GM18861 (cell line): ENCODE results near the gene PHF5A.

ENCODE experiments used
- ATAC-seq: cut with Tn5 transposase; IDR thresholded peaks from one replicate; pipeline ENCODE4 v1.9.1; 2021; ENCODE audit not compliant: unreplicated experiment

PHF5A gene

DNA sequence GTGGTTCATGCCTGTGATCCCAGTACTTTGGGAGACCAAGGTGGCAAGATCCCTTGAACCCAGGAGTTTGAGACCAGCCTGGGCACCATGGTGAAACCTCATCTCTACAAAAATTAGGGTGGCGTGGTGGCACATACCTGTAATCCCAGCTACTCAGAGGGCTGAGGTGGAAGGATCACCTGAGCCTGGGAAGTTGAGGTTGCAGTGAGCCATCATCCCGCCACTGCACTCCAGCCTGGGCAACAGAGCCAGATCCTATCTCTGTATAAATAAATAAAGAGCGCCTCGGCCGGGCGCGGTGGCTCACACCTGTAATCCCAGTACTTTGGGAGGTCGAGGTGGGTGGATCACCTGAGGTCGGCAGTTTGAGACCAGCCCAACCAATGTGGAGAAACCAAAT, 49.8 kb downstream of the PHF5A start:
- ATAC-seq: no peak

DNA sequence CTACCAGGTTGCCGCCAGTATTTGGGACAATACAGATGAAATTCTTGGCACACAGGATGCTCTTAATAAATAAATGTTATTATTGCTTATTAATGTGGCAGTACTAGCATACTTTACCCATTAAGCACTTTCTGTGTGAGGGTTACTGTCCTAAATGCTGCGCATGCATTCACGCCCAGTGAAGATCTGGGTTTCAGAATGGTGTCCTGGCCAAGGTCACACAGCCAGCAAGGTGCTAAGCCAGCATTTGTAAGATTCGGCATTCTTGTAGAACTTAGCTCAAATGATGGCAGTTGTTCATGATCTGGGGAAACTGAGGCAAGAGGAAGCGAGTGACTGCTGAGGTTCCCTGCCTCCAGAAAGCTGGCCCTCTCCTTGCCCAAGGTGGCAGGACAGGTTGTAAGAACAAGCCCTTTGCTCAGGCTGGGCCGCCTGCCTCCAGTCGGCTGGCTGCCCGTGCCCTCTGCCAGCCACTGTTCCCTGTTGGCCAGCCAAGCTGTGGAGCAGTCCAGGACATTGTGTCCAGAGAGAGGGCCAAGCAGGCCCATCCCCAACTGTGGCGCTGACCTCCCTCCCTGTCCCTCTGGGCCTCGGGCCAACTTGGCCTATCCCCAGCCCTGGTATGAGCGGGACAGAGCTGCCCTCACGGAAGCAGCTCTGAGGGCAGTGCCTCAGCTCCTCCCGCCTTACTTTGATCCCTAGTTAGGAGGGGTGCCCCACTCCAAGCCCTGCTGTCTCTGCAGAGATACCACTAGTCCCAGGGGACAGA, 50.7 kb downstream of the PHF5A start:
- no peak for ATAC-seq

DNA sequence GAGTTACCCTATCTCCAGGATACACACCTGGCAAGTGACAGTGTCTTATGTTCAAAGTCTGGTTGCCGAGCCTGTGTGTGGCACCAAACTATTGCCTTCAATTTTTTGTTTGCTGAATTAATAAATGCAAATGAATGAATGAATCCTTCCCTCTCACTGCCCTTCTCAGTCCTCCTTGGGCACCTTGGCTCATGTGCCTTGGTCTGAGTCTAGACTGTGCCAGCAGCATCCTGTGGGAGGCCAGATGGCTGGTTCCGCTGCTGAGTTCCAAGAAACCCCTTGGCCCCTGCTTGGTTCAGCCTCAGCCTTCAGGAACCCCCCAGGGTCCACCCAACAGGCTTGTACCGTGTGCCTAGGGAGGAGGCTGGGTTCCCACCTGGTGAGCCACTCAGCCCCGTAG, 52.9 kb downstream of the PHF5A start:
- ATAC-seq: no peak

DNA sequence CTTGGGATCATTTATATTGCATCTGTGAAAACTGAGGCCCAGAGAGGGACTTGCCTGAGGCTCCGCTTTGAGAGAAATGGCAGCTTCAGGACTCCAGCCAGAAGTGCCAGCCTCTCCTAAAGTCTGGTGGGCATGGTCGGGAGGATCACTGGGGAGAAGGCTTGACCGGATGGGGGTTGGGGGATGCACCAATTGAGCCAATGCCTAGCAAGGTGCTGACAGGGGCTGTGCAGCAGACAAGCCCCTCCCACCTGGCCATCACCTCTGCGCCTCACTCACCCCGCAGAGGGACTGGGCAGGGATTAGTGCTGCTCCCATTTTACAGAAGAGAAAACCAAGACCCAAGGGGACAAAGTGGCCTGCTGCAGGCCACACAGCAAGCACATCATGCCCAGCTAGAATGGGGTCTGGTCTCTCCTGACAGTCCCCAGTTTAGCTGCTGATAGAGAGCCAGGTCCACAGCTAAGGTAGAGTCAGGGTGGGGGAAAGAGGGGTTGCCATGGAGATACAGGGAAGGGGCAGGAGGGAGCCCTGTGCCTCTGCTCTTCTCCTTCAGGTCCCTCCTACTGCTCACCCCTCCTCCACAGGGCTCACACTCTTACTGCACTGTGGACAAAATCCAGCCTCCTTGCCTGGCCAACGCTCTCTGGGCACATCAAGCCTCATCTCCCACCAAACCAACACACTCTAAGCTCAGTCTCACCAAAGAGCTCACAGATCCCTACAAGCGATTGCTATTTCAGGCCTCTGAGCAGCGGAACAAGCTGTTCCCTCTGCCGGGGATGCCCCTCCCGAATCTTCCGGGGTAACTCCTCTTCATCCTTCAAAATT, 57.3 kb downstream of the PHF5A start:
- no peak for ATAC-seq

DNA sequence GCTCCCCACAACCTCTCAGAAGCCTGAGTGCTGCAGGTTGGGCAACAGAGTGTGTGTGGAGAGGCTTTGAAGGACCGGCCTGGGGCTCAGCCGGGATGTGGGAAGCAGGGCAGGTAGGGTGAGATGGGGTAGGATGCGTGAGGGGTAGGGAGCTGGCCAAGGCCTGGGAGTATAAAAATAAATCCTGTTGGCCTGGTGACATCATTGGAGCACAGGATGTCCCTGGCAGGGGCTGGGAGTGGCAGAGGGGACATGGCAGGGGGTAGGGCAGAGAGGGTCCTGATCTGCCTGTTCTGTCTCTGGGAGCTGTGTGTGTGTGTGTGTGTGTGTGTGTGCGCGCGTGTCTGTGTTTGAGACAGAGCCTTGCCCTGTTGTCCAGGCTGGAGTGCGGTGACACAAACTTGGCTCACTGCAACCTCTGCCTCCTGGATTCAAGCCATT, 58.2 kb downstream of the PHF5A start:
- ATAC-seq: no peak
